ENCODE results near the gene PRPSAP1. TPM values are rescaled to one million over a fixed set of nuclear protein-coding genes. Genes with fewer than 3 reads are reported as not detected.

The PRPSAP1 gene
- total RNA-seq, 1 donor from 2014 or later, result 53.3 TPM

DNA sequence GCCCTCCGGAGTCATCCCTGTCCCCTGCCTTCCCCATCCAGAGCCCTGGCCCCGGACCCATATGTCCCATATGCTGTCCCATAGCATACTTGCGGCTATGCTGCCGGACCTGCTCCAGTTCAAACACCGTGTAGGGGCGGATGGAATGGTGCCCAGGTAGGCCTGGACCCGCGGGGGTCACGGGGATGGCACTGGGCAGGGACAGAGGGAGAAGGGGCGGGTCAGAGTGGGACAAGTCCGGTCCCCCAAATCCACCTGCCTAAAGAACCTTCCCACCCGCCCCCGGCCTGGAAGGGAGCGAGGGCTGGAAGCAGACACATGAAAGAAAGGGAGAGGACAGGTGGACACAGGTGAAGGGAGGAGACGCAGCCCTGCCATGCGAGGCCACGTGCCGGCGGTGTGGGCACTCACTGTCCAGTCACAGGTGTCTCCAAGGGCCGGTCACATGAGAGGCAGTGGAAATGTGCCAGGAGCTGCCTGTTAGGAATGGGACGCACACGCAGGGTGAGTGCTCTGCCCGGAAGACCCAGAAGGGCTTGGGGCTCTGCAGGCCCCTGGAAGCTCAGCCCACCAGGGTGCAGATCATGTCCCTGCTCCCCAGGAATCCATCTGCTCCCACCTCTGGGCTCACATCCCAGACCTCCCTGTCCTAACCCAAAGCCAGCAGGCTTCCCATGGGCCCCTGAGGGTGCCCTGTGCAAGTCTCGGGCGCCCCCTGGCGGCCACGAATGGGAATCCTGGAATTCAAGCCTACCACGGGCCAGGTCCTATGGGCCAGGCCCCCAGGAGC lies 74.6 kb downstream of the PRPSAP1 start:
- intact Hi-C loops (cut with micrococcal nuclease), result loop anchor here (1.0 kb wide), 2 partner anchors 158 to 265 kb away; no protein-coding TSS in a partner anchor

DNA sequence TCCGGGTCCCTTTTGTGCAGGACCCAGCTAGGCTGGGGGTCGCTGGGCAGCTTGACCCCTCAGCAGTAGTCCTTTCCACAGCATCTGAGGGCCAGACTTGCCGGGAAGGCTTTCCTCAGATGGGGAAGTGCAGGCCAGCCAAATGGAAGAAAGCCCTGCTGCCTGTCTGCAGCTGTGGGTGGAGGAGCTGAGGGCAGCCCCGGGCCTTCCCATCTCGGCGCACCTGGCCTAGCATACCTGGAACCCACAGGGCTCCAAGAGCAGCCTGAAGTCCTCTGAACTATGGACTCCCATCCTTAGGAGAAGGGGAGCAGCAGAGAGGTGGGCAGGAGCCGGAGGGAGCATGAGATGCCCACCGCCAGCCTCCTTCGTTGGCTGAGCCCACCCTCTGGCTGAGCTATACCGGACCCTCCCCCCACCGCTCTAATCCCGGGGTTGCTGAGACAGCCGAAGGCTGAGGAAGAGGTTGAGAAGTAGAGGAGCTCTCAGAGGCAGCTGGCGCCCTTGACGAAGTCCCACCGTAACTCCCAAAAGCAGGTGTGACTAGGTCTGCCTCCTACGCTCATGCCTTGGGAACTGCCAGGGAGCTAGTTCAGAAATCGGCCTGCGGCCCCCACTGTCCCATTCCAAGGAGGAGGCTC lies 75.3 kb downstream of the PRPSAP1 start:
- intact Hi-C loops (cut with micrococcal nuclease), result no loop called here

DNA sequence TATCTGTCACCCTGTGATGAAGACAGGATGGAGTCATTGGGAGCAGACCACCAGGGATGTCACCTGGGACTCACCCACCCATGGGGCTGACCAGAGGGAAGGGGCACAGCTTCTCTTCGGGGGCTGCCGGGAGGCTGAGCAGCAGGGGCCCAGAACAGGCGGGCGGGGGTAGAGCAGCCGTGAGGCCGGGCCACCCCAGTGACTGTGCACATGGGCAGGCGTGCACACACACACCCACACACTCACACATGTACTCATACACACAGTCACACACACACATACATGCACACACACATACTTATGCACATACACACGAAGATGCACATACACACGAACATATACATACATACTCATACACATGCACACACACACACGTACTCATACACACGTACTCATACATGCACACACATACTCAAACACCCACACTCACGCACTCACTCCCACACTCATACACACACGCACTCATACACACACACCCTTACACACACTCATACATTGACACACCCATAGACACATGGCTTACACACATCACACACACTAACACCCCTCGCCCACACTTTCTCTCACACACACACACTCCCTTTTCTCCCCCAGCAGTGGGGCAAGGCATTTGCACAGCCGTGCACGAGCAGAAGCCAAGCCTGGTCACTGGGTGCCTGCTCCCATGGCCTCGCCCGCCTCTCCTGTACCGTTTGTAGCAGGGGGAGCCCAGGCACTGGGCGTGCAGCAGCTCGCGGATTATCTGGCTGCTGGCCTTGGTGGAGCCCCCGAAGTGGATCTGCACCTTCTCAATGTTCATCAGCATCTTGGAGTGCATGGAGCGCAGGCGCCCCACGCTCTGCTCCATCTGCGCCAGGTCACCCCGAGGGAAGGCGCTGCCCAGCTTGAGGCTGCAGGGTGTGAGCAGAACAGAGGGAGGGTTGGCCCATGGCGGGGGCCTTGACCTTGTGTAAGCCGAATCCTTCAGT lies 76.1 kb downstream of the PRPSAP1 start:
- intact Hi-C loops (cut with micrococcal nuclease), result no loop called here

DNA sequence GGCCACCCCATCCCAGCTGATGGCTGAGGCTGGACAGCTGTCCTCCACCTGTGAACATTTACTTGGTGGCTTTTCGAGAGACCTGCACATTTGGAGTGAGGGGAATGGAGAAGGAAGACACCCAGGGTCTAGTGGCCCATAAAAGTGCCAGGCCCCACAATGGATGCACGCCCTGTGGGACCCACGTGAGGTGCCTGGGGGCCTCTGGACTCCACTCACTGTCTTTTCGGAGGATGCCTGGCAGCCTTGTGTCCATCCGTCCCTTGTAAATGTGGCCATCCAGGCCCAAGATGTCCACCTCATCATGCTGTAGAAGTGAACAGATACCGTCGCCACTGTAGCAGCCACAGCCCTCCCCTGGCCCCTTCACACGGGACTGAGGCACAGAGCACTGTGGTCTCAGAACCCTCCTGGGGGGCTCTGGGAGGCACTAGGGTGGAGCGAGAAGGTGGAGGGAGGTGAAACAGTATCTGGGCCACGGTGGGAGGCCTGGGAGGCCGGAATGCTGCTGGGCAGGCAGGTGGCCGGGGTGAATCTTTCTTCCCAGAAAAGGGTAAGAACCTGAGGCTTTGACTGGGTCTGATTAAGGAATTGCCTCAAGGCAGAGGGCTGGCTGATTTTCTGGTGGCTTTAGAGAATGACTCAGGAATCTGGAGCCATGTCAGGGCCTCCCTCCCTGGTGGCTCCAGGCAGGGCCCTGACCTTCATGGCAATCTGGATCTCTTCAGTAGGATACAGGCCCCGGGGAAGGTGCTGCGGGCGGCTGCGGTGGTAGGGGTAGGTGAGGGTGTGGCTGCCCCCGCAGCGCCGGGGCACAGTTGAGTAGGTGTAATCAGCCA lies 77.0 kb downstream of the PRPSAP1 start:
- intact Hi-C loops (cut with micrococcal nuclease), result no loop called here

DNA sequence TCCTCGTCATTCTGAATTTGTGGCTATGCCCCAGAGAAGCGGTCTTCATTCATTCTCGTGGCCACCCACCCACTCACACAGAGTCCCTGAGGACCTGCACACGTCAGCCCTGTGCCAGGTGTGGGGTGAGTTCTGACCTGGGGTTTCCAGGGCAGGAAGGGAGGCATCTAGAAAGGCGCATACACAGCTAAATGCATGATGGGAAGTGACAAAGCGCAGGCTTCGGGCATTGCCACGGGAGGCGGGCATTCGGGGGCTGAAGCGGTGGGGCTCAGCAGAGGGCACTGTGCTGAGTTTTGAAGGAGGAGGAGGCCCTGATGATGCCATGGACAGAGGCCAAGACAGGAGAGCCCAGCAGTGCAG lies 77.7 kb downstream of the PRPSAP1 start:
- intact Hi-C loops (cut with micrococcal nuclease), result no loop called here

DNA sequence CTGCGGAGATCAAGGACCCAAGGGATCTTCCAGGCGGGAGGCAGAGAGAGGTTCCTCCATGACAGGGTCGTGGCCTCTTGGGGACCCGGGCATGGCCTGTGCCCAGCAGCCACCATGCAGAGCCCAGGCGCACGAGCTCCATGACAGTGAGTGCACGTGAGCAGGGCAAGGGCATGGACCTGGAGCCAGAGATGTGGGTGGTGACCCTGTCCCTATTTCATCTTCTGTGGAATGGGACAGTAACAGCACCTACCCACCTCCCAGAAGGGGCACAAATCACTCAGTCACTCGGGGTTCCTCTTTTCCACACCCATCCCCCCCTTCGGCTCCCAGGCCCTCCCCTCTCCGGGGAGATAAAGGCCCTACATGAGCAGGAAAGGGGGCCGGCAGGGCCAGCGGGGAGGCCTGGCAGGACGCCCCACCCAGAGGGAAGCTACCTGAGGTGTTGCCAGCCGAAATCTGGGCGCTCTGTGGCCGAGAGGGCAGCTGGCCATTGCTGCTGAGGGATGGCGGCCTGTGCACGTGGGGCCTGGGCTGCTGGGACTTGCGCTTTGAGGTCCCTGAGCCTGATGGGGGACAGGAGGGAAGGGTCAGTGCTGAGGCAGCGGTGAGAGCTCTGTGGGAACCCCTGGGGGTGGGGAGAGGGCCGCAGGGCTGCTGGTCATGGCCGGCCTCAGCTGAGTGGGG lies 78.2 kb downstream of the PRPSAP1 start:
- intact Hi-C loops (cut with micrococcal nuclease), result no loop called here

DNA sequence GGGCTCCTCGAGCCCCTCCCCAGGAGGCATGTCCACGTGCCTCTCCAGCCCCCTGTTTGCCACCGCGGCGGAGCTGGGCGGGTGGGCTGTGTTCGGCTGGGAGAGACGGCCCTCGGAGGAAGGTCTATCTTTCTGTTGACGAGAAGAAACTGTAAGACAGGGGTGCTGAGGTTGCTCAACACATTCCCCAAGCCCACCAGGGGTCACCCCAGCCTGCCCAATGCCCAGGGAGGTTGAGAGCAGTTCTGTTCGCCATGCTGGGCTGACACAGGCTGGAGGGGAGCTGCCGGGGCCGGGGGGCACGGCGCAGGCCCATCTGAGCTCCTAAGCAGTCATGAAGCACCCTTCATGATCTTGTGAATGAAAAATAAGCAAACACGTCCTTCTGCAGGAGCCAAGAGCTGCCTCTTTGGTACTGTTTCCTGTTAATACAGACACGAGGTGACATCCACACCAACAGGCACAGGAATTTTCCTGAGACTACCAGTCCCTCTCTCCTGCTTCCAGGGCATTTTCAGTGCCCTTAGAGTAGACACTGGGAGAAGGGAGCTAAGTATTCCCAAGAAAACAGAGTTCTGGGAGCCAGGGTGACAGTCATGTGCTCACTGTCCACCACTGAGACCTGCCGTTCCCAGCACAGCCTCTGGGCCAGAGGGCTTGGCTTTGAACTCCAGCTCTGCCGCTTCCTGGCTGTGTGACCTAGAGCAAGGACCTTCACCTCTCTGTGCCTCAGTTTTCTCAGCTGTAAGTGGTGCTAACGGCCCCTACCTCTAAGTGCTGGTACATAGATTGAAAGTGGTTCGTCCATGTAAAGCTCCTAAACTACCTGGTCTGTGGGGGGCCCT lies 79.4 kb downstream of the PRPSAP1 start:
- intact Hi-C loops (cut with micrococcal nuclease), result no loop called here

DNA sequence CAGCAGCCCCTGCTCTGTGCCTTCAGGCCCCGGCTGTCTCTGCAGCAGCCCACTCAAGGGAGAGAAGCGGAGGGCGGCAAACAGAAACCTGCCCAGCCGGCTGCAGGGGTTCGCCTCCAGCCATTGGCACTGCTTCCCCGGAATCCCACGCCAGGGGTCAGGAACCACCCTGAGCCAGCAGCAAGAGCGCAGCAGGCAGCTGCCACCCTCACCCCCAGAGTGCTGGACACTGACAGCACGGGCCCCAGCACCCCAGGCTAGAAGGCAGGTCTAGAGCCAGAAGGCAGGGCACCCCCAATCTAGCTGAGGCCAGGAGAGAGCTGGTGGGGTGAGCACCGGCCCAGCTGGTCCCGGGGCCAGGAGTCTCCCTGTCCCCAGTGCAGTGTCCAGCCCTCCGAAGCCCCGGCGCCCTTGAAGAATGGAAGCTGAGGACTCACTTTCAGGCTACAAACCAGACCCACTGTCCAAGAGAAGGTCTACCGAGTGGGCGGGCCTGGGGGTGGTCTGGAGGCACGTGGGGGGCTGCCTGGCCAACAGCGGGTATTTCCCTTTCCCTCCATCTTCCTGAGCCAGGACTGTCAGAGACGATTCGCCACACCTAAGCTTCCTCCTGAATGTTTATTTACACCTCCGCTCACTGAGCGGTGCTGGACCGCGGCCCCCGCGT lies 80.1 kb downstream of the PRPSAP1 start:
- intact Hi-C loops (cut with micrococcal nuclease), result loop anchor here (2.0 kb wide), 1 partner anchor 81 kb away; no protein-coding TSS in a partner anchor

DNA sequence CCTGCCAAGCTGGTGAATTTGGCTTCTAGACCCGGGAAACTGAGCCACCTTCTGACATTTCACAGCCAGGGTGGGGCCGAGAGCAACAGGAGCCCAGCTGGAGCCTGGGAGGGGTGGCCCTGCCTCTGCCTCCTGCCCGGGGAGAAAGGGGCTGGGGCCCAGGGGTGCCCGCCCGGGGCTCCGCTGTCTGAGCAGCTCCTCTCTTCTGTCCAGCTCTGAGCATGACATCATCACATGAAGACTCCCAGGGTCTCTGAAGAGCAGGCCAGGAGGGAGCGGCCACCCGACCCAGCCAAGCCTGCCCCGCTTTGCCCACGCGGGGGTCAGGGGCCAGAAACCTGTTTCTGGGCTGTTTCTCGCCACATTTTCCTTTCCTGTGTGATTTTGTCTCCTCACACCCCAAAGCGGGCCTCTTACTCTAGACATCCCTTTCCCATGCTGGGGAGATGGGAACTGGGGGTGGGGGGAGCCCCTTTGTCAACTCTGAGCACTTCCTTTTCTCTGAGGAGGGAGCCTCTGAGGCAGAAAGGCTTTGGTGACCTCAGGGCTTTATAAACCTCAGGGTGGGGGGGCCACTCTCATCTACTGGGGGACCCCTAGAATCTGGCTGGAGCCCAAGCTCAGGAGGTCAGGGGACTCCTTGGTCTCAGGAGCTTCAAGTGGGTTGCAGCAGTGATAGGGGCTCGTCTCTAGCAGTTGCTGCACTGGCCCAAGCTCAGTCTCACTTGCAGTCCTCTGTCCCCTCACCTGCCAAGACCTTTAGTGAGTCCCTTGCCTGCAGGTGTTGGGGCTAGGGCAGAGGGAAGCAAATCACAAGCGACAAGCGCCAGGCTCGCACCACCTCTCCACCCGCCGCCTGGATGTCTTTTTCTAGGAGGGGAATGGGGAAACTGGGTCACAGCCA lies 80.9 kb downstream of the PRPSAP1 start:
- intact Hi-C loops (cut with micrococcal nuclease), result loop anchor here (2.0 kb wide), 1 partner anchor 80 kb away; no protein-coding TSS in a partner anchor

DNA sequence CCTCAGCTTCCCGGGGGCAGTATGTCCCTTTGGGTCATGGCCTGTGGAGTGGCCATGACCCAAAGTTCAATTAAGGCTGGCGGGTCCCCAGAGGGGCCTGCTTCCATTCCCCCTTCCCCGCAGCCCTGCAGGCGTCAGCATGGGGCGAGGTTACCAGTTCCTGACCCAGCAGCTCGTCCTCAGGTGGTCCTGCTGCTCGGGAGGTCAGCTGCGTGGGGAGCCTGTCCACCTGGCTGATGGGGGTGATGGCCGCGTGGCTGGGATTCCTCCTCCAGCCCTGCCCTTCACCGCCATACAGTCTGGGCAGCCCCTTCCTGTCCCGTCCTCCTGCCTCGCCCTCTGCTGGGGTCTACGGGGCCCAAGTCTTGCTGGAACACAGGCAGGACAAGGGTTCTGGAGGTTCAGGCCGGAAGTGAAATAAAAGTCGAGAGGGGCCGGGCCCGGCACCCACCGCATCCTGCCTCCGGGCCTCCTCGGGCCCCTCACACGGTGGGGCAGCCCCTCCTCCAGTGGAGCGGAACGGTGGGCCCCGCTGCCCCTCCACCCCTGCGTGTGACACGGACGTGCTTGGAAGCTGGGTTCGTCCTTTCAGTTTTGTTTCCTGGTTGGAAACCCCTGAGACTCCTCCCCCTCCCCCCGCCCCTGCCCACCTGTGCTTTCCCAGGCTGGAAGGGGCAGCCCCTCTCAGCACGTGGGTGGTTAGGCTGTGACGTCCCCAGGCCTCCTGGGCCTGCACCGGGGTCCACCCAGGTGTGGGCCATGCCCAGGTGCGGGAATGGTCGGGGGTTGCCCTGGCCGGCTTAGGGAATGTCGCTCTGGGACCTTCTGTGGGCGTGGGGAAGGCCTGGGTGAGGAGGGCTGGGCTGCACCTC lies 81.8 kb downstream of the PRPSAP1 start:
- intact Hi-C loops (cut with micrococcal nuclease), result loop anchor here (2.0 kb wide), 1 partner anchor 79 kb away; no protein-coding TSS in a partner anchor

DNA sequence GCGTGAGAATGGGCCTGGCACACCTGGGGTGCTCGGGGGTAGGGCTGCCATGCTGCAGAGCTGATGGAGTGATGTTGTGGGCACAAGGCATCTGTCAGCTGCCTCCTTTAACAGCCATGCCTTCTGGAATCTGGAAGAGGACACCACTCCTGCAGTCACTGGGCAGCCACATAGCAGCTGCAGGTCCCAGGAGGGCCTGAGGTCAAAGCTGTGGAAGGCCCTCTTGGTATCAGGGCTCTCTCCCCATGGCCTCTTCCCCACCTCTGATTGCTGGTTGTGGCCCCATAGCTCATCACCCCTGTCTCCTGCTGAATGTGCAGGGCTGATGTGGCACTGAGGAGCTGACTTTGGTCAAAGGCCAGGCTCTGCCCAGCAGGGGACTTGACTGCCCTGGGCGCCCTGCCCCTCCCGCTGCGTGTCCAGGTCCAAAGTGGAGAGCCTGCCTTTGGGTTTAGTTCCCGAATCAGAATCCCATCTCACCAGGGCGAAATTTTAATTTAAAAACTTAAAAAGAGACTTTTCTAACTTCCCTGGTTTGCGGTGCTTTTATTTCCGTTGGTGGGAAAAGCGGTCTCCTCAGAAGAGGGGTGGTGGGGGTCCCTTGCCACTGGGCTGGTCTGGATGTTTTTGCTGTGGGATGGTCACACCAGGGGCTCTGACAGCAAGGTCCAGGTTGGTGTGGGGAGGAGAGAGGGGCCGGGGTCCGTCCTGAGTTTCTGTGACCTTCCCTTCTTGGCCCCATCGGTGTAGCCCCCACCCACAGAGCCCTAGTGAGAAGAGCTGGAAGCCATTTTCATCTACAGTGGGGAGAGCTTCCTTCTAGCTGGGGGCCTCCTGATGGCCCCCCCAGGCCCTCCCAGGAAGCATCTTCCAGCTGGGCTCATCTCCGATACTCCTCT lies 82.7 kb downstream of the PRPSAP1 start:
- intact Hi-C loops (cut with micrococcal nuclease), result no loop called here

DNA sequence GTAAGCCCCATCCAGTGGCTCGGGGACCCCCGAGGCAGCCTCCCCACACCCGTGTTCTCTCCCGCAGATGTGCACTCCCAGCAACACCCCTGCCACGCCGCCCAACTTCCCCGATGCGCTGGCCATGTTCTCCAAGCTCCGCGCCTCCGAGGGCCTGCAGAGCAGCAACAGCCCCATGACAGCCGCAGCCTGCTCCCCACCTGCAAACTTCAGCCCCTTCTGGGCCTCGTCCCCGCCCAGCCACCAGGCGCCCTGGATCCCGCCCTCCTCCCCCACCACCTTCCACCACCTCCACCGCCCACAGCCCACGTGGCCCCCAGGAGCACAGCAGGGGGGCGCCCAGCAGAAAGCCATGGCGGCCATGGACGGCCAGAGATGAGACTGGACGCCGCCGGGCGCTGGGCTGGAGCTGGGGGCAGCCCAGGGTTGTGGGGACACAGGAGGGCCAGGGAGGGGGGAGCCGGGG lies 83.6 kb downstream of the PRPSAP1 start:
- intact Hi-C loops (cut with micrococcal nuclease), result no loop called here

DNA sequence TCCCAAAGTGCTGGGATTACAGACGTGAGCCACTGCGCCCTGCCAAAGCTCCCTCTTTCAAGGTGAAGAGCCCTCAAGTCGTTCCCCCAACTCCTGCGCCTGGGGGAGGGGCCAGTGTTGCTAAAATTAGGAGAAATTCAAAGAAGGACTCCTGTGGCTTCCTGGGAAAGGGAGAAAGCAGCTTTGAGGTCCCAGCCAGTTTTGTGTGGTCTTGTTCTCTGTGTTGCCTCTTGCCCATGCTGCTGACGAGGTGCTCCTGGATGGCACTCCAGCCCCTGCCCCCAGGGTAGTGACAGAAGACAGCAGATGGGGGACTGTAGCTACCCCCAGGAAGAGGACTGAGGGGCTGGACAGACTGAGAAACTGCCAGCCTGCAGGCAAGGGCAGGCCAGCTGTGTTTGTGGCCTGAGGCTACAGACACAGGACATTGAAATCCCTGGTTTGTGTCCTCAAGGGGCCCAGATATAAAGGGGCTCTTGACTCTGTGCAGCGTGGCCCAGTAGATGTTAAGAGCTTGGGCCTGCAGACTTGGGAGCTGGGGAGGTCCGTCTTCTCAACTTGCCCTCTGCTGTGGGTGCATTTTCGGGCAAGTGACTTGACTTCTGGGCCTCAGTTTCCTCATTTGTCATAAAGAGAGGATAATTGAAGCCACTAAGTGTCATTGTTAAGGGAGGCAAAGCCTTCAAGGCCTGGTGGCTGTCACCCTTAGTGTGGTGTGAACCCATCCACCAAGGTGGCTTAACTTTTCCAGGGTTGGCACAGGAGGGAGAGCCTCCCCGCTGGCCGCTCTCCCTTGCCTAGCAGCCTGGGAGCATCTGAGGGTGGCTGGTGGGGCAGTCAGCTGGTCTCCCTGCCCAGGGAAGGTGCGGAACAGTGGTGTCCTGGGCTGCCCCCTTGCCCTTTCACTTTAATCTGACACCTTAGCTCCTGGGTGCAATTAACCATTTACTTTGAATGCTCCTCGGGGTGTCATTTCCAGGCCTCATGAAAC lies 84.4 kb downstream of the PRPSAP1 start:
- intact Hi-C loops (cut with micrococcal nuclease), result loop anchor here (5.0 kb wide), 2 partner anchors 127 to 468 kb away; partner anchors contain the start of genes FOXJ1, MFSD11 and SRSF2

Data from T-helper 2 cell treated with Interferon-gamma antibody and Interleukin-4, amounts not matched to agents 100 ng/mL and 5 ng/mL, for 36 hours (primary cell).